ENCODE data around the gene HOXB2. TPM values are rescaled to one million over a fixed set of nuclear protein-coding genes. Genes with fewer than 3 reads are reported as not detected.

Gene HOXB2
- total RNA-seq, 1 donor from 2014 or later, result 15.2 TPM

- Histone ChIP-seq H3K27me3 (ENCODE audit: control insufficient read depth, insufficient read depth, low read length) (no peaks in the 10 kb centered on the region), H3K36me3 (ENCODE audit: control insufficient read depth, insufficient read depth, low read length) (peaks cover 1% of the 10 kb centered on the region), H3K4me3 (ENCODE audit: low read depth, low read length) (peak overlapping the region; percentile 26)
- DNase-seq (ENCODE audit: low read depth), result no peak
- no peak for TF ChIP-seq CTCF (IDR thresholded peaks at IDR 0.05; ENCODE audit: insufficient read depth, low read length, poor library complexity, severe bottlenecking)
Observed at GRCh38 chr17:48568499-48569239, 23.8 kb upstream of the HOXB2 start.

DNA sequence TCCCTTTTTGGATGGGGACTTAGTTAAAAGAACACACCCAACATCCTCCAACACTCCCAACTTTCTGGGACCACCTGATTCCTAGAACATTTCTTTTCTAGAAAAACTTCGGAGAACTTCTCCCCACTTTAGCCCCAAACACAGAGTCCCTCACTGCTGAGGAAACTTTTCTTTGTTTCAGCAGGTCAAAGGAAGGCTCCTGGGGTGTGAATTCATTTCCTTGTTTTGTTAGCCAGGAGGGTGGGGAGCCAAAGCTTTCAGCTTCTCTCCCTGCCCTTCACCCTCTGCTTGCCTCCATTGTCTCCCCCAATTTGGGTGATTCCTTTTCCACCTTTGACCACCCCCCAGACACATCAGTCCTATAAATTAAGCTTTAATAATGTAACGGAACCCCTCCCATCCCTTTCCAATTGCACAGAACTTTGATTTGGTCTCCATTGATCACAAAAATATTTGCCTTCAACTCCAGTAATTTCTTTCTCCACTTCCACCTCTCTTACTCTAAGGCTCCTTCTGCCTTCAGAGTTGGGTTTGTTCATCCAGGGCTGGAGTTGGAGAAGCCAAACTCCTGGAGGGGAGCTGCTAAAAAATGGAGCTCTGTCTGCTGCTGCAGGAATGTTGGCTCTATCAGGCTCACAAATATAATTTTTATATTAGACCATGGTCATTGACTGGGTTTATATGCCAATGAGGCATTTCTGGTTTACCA lies 22.9 kb upstream of the HOXB2 start:
- H3K36me3 ChIP-seq (ENCODE audit: control insufficient read depth, insufficient read depth, low read length), result peaks cover 3% of the 10 kb centered on the region

DNA sequence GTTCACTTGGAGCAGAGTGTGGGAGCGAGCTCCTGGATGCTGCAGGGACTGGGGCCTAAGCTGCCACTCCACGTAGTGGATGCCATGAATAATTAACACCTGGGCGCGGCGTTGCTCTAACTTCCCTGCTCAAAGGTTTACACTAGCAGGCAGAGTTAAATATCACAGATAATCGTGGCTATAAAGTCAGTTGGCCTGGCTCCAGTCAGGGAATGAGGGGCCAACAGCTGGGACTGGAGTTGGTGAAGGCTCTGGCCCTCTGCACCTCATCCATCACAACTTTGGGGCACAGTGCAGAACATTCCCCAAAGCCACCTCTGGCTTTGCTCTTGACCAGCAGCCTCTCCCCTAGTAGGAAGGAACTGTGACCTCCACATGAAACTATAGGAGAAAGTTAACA lies 22.3 kb upstream of the HOXB2 start:
- H3K27me3 ChIP-seq (ENCODE audit: control insufficient read depth, insufficient read depth, low read length), result no peaks in the 10 kb centered on the region
- no peak overlapping the region for H3K4me3 ChIP-seq (ENCODE audit: low read depth, low read length)
- H3K36me3 ChIP-seq (ENCODE audit: control insufficient read depth, insufficient read depth, low read length), result peaks cover 3% of the 10 kb centered on the region
- no peak for DNase-seq (ENCODE audit: low read depth)
- no peak for TF ChIP-seq CTCF (IDR thresholded peaks at IDR 0.05; ENCODE audit: insufficient read depth, low read length, poor library complexity, severe bottlenecking)

More for the DNA sequence above, 22.9 kb upstream of the HOXB2 start:
- no peak for DNase-seq (ENCODE audit: low read depth)
- H3K4me3 ChIP-seq (ENCODE audit: low read depth, low read length), result no peak overlapping the region
- no peak for TF ChIP-seq CTCF (IDR thresholded peaks at IDR 0.05; ENCODE audit: insufficient read depth, low read length, poor library complexity, severe bottlenecking)
- H3K27me3 ChIP-seq (ENCODE audit: control insufficient read depth, insufficient read depth, low read length), result no peaks in the 10 kb centered on the region

GRCh38 chr17:48566717-48567116 lies 21.8 kb upstream of the HOXB2 start:
- no peaks in the 10 kb centered on the region for H3K27me3 ChIP-seq (ENCODE audit: control insufficient read depth, insufficient read depth, low read length)

GRCh38 chr17:48565925-48566710 lies 21.2 kb upstream of the HOXB2 start:
- no peak for TF ChIP-seq CTCF (IDR thresholded peaks at IDR 0.05; ENCODE audit: insufficient read depth, low read length, poor library complexity, severe bottlenecking)
- Histone ChIP-seq H3K4me3 (ENCODE audit: low read depth, low read length) (no peak overlapping the region), H3K27me3 (ENCODE audit: control insufficient read depth, insufficient read depth, low read length) (no peaks in the 10 kb centered on the region), H3K36me3 (ENCODE audit: control insufficient read depth, insufficient read depth, low read length) (peaks cover 3% of the 10 kb centered on the region)
- no peak for DNase-seq (ENCODE audit: low read depth)

More at GRCh38 chr17:48566717-48567116, 21.8 kb upstream of the HOXB2 start:
- peaks cover 3% of the 10 kb centered on the region for H3K36me3 ChIP-seq (ENCODE audit: control insufficient read depth, insufficient read depth, low read length)
- no peak overlapping the region for H3K4me3 ChIP-seq (ENCODE audit: low read depth, low read length)
- TF ChIP-seq CTCF (IDR thresholded peaks at IDR 0.05; ENCODE audit: insufficient read depth, low read length, poor library complexity, severe bottlenecking), result no peak
- DNase-seq (ENCODE audit: low read depth), result no peak

All from kidney epithelial cell (primary cell).